Anterior cingulate cortex (tissue), 58 donors: ENCODE data around the gene ZNF581.

Source experiments
- DNase-seq, 58 donors: peaks; one replicate each; lab custom pipeline; 2025; lab: John Stamatoyannopoulos, UW

ZNF581 gene

DNA sequence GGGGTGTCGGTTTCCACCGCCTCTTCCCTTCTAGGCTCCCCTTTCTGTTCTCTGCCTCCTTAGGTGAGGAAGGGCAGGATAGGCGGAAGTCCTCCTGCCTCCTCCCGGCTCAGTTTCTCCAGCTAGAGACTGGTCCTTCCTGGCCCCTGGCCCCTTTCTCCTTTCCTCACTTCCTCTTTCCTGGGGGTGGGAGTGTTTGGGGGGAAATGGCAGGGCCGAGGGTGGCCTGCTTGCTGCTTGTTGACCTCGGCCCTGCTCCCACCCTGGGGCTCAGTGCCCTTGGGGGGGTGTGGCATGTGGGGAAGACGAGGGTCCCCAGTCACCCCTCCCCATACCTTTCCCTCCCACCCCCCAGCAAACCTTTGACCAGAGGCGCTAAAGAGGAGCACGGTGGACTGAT, 16.4 kb downstream of the ZNF581 start:
- DNase-seq = no peak

DNA sequence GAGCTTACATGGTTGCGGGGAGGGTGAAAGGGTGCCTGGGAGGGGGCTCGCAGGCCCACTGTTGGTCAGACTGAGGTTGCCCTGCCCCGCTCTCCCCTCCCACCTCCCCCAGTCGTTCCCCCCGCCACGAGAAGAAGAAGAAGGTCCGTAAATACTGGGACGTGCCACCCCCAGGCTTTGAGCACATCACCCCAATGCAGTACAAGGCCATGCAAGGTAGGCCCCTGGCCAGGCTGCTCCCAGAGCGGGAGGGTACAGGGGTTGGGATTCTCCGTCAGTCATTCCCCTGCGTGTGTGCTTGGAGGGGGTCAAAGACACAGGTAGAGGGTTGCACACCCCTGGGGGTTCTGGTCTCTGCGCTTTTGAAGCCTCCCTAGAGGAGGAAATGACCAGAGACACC, 17.0 kb downstream of the ZNF581 start:
- no peak for DNase-seq

DNA sequence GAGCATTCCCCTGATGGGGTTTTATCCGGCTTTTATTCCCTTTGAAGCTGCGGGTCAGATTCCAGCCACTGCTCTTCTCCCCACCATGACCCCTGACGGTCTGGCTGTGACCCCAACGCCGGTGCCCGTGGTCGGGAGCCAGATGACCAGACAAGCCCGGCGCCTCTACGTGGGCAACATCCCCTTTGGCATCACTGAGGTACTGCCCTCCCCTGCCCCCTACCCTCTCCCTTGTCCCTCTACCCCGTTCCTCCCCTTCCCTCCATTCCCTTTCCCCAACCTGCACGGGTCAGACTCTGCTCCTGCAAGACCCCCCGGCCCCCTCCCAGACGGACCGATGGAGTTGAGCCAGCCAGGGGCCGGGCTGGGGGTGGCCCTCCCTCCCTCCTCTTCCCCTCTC, 17.5 kb downstream of the ZNF581 start:
- DNase-seq = no peak

DNA sequence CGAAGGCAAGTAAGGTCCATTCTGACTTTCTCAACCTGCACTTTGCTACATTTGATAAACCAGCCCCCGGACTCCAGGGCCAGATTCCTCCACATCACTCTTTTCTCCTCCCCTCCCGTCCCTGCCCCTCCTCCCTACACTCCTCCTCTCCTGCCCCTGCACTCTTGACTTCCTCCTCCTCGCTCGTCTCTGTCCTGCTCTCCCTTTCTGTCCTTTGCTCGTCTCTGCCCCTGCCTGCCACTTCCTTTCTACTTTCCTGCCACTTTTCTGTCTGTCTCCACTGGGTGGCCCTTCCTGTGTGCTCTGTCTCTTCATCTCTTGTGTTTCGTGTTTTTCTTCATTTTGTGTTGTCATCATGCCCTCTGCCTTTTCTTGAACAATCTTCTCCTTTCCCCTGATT, 18.4 kb downstream of the ZNF581 start:
- no peak for DNase-seq

DNA sequence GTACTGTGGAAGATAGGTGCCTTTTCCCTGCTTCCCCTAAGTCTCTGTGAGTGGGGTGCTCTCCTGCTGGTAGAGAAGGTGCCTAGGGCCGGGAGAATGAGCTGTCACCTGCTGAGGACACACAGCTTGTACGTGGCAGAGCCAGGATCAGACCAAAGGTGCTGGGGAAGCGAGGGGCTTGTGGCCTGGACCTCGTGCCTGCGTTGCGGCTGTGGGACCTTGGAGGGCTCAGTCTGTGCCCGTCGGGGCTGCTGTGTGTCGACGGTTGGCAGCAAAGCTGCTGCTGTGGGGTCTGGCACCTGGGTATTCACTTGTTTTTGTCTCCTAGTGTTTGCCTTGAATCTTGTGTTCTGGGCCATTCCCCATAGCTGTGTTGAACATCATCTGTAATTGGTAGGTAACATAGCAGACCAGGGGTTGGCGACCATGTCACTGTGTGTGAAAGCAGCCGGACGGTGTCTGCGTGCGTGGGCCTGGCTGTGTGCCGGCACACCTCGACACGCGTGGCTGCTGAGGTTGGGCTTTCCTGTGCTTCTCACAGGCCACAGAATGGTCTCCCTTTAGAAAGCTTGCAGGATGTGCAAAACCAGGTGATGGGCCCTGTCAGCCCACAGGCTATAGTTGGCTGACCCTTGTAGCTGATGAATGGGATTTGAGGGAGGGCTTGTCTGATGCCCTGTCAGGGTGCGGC, 20.5 kb downstream of the ZNF581 start:
- DNase-seq = no peak

DNA sequence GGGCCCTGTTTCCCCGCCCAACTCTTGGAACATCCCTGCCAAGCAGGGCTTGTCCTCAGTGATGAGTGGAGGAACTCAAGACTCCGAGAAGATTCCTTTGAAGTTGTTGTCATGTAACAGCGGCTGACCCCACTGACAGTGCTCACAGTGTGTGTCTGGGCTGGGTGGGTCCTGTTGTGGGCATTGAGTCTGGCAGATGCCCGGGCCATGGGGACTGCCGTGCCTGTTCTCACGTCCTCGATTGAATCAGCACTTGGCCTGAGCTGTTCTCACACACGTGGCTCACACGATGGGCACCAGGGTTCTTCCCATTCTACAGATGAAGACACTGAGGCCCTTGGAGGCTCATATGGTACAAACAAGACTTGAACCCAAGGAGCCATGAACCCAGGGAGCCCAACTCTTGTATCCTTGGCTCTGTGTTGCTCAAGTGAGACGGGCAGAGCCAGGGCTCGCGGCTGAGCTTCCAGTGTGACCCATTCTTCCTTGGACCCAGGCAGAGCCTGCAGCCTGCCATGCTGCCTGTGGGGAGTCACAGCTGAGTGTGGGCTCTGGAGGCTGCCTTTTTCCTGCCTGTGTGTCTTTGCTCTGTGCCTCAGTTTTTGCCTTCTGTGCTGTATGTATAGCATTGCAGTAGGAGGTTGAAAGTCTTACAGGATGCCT, 23.0 kb downstream of the ZNF581 start:
- DNase-seq = no peak

DNA sequence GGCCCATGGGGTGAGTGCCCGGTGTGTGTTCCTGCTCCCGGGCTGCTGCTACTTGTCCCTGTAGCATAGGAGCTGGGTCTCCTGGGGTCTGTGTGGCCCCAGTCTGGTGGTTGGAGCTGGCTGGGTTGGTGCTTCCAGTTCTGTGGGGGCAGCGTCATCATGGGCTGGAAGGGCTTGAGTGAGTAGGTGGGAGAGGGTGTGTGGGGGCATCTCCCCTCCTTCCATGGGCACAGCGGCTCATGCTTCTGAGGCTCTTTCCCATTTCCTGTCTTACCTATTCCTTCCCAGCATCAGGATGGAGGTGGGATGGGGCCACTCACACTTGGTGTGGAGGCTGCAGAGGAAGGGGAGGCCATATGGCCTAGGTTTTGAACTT, 23.5 kb downstream of the ZNF581 start:
- DNase-seq = no peak

DNA sequence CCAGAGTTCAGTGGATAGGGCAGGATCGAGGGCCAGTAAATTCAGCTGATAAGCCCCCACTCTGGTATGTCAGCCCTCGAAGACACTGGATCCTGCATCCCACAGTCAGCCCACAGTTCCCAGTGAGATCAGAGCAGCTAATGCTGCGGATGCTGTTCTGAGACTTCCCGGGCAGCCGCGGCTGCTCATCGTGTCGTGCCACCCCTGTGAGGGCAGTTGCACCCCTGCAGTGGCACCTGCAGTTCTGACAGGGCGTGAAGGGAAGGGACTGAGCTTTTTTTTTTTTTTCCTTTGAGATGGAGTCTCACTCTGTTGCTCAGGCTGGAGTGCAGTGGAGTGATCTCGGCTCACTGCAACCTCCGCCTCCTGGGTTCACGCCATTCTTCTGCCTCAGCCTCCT, 24.1 kb downstream of the ZNF581 start:
- no peak for DNase-seq

DNA sequence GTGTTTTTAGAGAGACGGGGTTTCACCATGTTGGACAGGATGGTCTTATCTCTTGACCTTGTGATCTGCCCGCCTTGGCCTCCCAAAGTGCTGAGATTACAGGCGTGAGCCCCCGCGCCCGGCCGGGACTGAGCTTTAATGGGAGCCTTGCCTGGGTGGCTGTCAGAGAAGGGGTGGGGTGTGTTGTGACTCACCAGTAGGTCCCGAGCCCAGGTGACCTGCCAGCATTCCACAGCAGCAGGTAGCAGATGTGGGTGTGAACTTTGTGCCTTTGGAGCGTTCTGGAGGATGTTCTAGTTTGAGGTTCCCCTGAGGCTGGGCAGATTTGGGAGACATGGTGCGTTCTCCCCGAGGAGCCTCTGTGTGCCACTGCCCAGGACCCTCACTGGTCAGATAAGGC, 24.5 kb downstream of the ZNF581 start:
- DNase-seq = peak in 1 of 58 donors; percentile 30

DNA sequence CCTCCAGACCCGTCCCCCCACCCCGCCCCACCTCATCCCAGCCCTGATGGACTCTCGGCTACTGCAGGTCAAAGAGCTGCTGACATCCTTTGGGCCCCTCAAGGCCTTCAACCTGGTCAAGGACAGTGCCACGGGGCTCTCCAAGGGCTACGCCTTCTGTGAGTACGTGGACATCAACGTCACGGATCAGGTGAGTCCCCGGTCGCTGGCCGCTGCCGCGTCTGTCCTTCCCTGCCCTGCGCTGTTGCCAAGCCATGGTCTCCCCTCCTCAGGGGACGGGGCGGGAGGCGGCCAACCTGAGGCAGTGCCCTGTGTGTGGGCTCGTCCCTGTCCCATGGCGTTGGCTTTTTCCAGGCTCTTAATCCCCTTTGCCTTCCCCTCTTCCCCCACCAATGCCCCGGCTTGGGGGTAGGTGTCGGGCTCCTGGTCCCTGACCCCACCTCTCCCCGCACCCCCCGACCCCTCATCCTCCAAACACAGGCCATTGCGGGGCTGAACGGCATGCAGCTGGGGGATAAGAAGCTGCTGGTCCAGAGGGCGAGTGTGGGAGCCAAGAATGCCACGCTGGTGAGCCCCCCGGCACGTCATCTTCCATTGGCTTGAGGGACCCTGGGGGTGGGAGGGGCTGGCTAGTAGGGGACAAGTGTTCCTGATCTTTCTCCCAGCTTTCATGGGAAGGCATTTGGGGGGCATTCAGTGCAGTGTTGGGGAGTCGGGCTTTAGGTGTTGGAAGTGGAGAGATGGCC, 25.3 kb downstream of the ZNF581 start:
- no peak for DNase-seq

DNA sequence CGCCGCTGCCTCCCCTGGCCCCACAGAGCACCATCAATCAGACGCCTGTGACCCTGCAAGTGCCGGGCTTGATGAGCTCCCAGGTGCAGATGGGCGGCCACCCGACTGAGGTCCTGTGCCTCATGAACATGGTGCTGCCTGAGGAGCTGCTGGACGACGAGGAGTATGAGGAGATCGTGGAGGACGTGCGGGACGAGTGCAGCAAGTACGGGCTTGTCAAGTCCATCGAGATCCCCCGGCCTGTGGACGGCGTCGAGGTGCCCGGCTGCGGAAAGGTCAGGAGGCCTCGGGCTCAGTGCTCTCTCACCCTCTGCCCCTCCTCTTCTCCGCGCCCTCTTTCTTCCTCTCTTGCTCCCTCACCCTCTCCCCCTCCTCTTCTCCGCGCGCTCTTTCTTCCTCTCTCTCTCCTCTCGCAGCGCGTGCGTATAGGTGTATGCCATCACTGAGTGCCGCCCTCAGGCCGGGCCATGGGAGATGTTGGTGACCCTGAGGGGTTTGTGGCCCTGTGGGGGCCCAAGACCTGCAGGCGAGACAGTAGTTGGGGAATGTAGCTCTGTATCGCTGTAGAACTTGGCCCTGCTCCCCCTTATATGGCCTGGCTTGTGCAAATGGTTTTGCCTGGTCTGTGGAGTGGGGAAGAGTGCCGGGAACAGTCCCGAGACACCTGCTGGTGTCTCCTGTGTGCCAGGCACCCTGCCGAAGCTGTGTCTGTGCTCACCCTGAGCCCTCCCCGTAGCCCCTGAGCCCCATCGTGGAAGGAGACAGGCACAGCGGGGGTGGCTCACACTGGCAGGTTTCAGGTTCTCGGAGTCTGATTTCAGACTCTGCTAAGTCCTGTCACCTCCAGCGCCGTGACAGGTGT, 26.2 kb downstream of the ZNF581 start:
- DNase-seq = peak in 1 of 58 donors; percentile 43

DNA sequence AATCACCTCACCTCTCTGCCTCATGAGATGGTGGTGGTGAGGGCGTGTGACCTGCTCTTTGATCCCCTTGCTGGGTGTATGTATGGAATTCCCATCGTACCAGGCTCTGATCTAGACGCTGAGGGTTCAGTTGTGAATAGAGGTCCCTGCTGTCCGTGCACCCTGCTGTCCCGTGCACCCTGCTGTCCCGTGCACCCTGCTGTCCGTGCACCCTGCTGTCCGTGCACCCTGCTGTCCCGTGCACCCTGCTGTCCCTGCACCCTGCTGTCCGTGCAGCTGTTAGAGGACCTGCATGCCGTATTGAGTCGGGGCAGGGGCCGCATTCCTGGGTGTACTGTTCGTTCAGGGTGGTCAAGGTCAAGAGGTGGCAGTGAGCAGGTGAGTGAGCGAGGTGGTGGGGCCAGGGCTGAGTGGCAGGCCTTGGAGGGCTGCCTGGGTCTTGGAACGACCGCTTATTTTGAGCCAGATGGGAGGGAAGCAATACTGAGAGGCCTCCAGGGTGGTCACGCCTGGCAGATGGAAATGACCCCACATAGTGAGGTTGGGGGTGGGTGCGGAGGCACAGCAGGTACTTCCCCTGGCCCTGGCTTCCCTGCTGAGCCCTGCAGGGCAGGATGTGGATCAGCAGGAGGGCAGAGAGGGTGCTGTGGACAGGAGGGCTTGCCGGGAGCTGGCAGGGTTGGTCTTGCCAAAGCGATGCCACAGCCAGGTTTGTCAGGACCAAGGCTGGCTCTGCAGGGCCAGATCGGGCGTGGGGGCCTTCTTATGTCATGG, 27.0 kb downstream of the ZNF581 start:
- peak in 22 of 58 donors; percentile 2 to 43 (median 15) for DNase-seq

DNA sequence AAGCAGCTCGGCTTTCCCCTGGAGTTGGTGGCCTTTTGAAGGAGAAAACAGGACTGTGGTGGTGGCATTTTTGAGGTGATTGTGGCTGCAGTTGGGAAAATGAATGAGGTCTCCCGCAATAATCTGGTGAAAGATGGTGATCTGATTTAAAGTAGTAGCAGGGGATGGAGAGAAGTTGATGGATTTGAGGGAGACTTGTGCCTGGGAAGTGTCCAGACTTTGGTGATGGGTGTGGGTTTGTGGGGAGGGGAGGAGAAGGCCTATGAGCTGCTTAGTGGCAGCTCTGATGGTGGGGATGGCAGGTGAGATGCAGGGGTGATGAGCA, 27.6 kb downstream of the ZNF581 start:
- no peak for DNase-seq

DNA sequence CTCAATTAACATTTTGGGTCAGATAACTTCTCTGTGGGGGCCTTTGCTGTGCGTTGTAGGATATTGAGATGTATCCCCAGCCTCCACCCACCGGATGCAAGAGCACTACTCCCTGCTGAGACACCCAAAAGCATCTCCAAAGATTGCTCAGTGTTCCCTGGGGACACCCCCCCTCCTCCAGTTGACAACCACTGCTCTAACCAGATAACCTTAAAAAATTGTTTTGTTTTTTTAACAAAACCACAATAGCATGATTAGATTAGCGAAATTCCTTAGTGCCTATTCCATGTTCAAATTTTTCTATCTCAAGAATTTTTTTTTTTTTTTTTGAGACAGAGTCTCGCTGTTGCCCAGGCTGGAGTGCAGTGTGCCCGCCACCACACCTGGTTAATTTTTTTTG, 29.0 kb downstream of the ZNF581 start:
- DNase-seq = no peak

DNA sequence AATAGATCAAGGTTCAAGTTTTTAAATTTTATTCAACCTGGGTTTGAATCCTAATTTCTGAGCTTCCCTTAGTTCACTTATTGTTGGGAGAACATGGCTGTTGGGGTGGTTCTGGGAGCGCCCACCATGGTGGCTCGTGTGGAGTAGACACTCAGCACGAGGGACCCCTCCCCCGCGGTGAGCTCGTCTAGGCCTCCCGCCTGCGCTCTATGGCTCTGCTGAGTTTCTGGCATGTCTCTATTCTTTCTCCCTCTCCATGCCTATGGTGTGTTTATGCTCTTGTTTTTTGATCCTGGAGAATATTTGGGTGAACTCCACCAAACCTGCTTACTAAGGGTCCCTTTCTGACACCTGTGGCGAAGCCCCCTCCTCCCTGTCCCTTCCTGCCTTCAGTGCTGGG, 30.0 kb downstream of the ZNF581 start:
- DNase-seq = no peak

DNA sequence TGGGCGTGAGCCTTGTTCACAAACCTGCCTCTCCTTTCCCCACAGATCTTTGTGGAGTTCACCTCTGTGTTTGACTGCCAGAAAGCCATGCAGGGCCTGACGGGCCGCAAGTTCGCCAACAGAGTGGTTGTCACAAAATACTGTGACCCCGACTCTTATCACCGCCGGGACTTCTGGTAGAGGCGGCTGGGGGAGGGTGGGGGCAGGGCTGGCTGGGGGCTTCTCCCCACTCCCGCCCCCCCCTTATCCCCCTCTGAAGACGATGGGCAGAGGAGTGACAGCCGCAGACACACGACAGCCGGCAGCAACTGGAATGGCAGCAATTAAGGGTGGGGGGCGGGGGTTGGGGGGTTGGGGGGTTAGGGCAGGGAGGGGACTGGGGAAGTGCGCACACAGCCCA, 30.4 kb downstream of the ZNF581 start:
- no peak for DNase-seq

DNA sequence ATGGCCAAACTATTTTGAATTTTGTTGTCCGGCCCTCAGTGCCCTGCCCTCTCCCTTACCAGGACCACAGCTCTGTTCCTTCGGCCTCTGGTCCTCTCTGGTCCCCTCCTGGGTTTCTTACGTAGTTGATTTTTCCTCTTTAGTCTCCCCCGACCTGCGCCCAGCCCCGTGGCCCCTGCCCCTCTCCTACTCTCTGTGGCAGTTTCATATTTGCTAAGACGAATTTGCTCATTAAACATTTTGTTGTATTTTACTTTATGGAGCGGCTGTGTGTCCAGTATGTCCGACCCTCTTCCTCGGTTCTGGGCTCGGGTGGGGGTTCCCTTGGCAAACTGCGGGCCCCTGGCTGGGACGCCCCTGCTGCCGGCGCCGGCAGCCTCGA, 31.0 kb downstream of the ZNF581 start:
- DNase-seq = no peak

DNA sequence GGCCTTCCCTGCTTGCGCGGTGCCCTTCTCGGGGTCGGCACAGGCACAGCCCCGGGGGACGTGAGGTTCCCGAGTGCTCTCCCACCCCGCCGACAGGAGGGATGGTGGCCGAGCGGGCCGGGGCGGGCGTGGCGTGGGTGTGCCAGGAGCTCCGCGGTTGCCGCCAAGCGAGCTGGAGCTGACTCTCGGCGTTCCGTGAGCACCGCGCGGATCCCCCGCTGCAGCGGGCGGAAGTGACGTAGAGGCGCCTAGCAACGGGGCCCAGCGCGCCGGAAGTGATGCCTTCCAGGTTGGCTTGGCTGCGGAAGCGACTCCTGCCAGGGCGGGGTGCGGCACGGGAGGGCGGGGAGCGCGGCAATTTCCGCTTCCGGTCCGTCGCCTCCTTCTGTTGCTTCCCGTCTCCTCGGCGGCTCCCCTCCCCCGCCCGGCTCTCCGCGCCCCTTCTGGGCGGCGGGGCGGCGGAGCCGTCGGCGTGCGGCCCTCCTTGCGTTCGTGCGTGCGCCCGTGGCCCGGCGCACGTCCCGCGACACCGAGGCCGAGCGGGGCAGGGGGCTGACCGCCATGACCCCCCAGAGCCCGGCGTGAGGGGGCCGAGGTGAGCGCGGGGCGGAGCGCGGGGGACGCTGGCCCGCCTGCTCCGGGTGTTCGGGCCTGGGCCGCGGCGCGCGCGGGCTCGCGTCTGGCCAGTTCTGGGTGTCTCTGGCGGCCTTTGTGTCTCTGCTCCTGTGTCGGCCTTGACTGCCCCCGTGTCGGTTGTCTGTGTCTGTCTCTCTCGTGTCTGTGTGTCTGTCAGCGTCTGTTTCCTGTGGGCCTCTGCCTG, 31.6 kb downstream of the ZNF581 start, which contains the start of gene EPN1:
Gene EPN1 (plus strand): TSS at position 386 of the 820 bp plus-strand sequence. CDS start 3,402 bp downstream, outside the sequence.
- peak; percentile 51 to 98 (median 93) for DNase-seq

DNA sequence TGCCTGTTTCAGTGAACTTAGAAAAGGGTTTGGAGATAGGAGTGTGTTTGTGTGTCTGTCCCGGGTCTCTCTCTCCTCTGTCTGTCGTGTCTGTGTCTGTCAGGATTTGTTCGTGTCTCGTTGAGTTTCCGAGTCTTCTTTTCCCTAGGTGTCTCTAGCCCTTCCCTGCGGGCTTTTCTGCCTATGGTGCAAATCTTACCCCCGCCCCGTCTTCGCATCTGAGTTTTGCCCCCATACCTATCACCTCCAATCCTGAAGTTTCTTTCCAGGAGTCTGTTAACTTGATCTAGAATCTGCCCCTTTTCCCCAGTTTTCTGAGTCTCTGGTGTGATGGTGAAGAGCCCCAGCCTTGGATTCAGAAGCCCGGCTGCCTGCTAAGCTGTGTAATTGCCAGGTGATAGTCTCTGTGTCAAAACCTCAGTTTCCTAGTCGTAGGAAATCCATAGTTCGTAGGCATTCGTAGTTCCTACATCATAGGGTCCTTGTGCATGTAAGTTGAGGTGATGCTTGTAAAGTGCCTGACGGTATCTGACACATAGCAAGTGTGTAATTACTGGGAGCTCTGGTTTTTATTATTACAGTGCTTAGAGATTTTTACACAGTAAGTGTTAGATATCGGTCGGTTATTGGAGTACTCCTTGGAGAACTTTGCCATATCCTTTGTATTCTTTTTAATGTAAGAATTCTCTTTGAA, 32.4 kb downstream of the ZNF581 start:
- no peak for DNase-seq
